ENCODE results near the gene FADS6.
"Not testable (repeated sequence)": the region's sequence is repeated elsewhere in the genome, so short reads cannot be mapped to it uniquely, and the experiment has no call there.

The FADS6 gene

DNA sequence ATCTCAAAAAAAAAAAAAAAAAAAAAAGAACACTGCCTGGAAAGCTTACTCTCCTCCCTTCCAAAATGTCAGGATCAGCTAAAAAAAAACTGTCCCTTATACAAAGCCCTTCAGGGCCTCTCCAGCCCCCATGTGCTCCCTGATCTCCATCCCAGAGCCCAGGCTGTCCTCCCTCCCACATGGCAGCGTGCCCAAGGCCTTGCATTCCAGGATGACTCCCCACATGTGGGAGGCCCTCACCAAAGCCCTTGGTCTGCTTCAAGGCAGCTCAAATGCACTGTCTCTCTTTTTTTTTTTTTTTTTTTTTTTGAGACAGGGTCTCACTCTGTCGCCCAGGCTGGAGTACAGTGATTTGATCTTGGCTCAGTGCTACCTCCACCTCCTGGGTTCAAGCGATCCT is 22.9 kb downstream of the FADS6 start:
- peaks cover 15% of the 10 kb centered on the region for H3K36me3 Mint-ChIP-seq (ENCODE audit: low read depth)

DNA sequence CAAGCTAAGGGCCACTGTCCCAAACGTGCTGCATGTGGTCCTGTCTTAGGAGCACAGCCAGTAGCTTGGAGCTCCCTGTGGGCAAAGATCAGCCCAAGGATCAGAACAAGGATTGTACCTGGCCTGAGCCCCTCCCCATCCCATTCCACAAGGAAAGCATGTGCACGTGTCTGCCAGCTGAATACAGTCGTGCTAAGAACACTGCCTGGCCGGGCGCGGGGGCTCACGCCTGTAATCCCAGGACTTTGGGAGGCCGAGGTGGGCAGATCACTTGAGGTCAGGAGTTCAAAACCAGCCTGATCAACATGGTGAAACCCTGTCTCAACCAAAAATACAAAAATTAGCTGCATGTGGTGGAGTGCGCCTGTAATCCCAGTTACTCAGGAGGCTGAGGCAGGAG is 23.4 kb downstream of the FADS6 start:
- H3K27me3 Mint-ChIP-seq (ENCODE audit: low read depth); H3K27ac Mint-ChIP-seq; H3K9me3 Mint-ChIP-seq; H3K4me3 Mint-ChIP-seq: not testable (repeated sequence)
- H3K4me1 Mint-ChIP-seq (ENCODE audit: low read depth) = peaks cover 33% of the 10 kb centered on the region
- peaks cover 17% of the 10 kb centered on the region for H3K36me3 Mint-ChIP-seq (ENCODE audit: low read depth)

More for the DNA sequence above, 22.9 kb downstream of the FADS6 start:
- H3K27ac Mint-ChIP-seq = no peak overlapping the region
- peak overlapping the region; percentile 37 for H3K4me3 Mint-ChIP-seq
- H3K9me3 Mint-ChIP-seq = no peaks in the 10 kb centered on the region
- H3K4me1 Mint-ChIP-seq (ENCODE audit: low read depth) = peaks cover 36% of the 10 kb centered on the region
- H3K27me3 Mint-ChIP-seq (ENCODE audit: low read depth) = no peaks in the 10 kb centered on the region

DNA sequence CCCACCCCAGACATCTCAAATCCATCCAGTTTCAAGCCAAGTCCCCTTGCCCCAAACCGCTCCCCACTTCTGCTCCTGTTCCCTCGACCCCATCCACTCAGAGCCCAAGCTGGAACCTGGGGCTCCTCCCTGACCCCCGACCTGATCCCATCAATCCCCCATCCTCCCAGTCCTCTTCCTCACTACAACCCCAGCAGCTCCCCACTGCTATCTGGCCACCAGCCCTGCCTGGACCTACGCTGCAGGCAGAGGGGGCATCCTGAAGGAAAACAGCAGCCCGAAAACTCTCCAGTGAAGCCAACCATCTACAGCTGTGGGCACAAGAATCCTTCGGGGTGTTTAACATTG is 24.6 kb downstream of the FADS6 start:
- Mint-ChIP-seq H3K9me3 (no peaks in the 10 kb centered on the region), H3K27me3 (ENCODE audit: low read depth) (no peaks in the 10 kb centered on the region), H3K4me3 (no peak overlapping the region), H3K27ac (no peak overlapping the region), H3K36me3 (ENCODE audit: low read depth) (peaks cover 21% of the 10 kb centered on the region), H3K4me1 (ENCODE audit: low read depth) (peaks cover 33% of the 10 kb centered on the region)

DNA sequence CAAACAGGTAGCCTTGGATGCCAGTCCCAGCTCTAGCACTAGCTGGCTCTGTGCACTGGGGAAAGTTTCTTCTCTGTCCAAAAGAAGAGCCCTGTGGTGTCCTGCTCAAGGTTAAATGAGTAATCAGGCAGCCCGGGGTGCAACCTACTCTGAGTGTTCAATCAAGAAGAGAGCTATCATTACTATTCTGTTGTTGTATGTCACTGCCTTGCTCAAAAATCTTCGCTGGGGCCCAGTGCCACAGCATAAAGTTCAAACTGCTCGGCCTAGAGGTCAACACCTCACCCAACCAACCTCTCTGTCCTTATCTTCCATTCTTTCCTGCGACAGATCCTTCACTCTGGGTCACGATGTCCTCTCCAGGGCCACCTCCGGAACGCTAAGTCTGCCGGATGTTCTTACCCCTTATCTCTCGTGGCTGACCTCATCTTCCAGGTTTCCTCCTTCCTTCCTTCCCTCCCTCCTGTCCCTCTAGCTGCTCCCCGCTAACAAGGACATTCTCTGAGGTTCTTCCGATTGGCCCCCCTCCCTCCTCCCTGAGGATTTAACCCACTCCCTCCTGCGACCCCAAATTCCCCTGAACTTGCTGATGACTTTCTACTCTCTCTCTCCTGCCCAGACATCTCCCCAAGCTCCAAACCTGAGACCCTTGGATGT is 25.1 kb downstream of the FADS6 start:
- H3K4me3 Mint-ChIP-seq = no peak overlapping the region
- H3K4me1 Mint-ChIP-seq (ENCODE audit: low read depth) = peaks cover 30% of the 10 kb centered on the region
- no peaks in the 10 kb centered on the region for H3K9me3 Mint-ChIP-seq
- H3K27ac Mint-ChIP-seq = no peak overlapping the region
- H3K27me3 Mint-ChIP-seq (ENCODE audit: low read depth) = no peaks in the 10 kb centered on the region
- H3K36me3 Mint-ChIP-seq (ENCODE audit: low read depth) = peaks cover 24% of the 10 kb centered on the region

DNA sequence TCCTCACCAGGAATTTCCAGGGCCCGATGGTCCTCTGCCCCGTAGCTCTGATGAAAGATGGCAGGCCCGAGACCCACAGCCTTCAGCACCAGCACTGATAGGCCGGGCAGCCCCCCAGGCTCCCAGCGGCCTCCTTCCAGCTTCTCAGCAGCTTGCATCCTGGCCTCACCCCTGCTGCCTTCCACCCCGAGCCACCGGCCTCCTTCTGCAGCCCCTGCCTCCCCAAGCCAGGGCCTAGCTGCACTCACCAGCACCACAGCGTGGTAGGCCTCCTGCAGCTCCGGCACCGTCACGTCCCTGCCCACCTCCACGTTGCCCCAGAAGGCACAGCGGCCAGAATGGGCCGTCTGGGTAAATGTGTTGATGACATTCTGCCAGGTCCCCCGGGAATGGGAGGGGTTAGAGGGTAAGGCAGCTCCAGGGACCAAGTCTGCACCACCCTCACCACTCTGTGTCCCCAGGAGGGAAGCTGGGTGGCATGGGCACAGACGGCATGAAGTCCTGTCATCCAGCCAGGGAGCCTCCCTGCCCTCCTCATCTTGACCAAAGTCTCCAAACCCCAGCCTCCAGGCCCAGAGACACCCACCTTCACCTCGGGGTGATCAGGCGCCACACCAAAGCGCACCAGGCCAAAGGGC is 27.1 kb downstream of the FADS6 start:
- peaks cover 8% of the 10 kb centered on the region for H3K27me3 Mint-ChIP-seq (ENCODE audit: low read depth)
- no peaks in the 10 kb centered on the region for H3K9me3 Mint-ChIP-seq
- H3K4me1 Mint-ChIP-seq (ENCODE audit: low read depth) = peaks cover 19% of the 10 kb centered on the region
- no peak overlapping the region for H3K27ac Mint-ChIP-seq
- H3K4me3 Mint-ChIP-seq = no peak overlapping the region
- peaks cover 25% of the 10 kb centered on the region for H3K36me3 Mint-ChIP-seq (ENCODE audit: low read depth)

DNA sequence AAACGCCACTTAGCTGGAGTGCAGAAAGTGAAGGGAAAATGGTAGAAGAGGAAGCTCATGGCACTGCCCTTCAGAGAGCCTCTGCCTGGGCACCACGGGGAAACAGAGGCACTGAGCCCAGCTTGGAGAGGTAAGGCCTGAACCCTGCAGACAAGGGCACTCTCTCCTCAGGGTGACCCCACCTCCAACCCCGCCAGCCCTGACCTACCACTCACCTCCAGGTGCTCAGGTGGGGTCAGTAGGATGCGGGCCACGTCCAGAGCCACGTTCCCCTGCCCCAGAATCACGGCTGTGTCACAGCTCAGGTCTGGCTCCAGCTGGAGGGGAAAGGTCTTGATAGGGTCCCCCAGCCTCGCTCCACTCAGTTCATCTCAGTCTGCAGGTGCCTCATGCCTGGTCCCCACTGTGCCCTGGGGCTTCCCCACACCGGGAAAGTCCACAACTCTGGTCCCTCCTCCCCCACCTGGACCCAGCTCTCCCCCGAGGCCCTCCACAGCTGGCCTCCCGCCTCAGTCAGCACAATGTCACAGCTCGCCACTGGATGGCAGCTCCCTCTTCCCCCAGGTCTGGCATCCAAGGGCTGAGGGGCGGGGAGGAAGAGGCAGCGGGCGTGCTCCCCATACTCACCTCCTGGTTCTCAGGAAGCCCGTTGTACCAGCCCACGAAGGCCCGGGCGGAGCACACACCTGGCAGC is 27.8 kb downstream of the FADS6 start:
- Mint-ChIP-seq H3K27me3 (ENCODE audit: low read depth) (peaks cover 10% of the 10 kb centered on the region), H3K36me3 (ENCODE audit: low read depth) (peaks cover 23% of the 10 kb centered on the region), H3K4me3 (no peak overlapping the region), H3K4me1 (ENCODE audit: low read depth) (peaks cover 17% of the 10 kb centered on the region), H3K27ac (no peak overlapping the region), H3K9me3 (no peaks in the 10 kb centered on the region)

DNA sequence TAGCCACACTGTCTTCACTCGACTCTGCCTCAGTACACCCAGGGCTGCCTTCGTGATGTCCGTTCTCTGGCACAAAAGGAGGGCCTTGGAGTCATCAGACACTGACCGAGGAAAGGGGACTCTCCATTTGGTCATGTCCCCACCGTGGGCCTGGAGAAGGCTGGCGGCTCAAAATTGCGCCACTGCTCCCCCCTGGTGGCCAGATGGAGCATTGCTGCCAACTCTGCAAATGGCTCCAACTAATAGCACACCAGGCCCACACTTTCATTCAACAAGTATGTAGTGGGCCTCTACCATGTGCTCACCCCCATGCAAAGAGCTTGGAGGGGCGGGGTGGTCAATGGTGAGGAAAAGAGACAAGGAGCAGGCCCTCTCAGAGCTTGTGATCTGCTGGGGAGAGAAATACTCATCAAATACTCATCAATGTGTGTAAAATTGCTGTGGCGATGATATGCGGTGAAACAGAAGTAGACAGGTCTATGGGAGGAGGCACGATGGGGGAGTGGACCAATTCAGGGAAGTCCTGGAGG is 28.5 kb downstream of the FADS6 start:
- peak overlapping the region; percentile 26 for H3K27ac Mint-ChIP-seq
- no peak overlapping the region for H3K4me3 Mint-ChIP-seq
- H3K36me3 Mint-ChIP-seq (ENCODE audit: low read depth) = peaks cover 23% of the 10 kb centered on the region
- peaks cover 20% of the 10 kb centered on the region for H3K4me1 Mint-ChIP-seq (ENCODE audit: low read depth)
- H3K27me3 Mint-ChIP-seq (ENCODE audit: low read depth) = peaks cover 17% of the 10 kb centered on the region
- no peaks in the 10 kb centered on the region for H3K9me3 Mint-ChIP-seq

DNA sequence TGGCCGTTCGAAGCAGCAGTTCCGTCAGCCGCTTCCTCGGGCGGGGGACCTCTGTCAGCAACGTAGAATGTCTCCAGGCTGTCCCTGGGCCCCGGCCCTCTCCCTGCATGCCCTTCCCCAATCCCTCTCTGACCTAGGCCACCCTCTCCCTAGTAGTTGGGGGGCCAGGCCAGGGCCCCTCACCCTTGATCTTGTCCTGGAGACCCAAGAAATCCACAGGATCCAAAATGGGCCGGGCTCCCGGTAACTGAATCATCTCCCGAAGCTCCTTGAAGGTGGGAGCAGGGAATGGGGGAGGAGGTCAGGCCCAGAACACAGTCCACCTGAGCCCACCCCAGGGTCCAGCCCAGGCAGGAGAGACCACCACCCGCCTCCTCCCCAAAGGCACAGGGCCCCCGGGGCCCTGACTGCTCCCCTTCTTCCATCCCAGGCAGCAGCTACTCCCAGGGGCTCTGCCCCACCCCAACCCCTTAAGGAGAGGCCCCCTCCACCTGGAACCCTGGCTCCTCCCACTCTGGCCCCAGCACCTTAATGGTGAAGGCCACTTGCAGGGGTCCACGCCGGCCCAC is 29.1 kb downstream of the FADS6 start:
- H3K27me3 Mint-ChIP-seq (ENCODE audit: low read depth) = peaks cover 20% of the 10 kb centered on the region
- peaks cover 19% of the 10 kb centered on the region for H3K36me3 Mint-ChIP-seq (ENCODE audit: low read depth)

DNA sequence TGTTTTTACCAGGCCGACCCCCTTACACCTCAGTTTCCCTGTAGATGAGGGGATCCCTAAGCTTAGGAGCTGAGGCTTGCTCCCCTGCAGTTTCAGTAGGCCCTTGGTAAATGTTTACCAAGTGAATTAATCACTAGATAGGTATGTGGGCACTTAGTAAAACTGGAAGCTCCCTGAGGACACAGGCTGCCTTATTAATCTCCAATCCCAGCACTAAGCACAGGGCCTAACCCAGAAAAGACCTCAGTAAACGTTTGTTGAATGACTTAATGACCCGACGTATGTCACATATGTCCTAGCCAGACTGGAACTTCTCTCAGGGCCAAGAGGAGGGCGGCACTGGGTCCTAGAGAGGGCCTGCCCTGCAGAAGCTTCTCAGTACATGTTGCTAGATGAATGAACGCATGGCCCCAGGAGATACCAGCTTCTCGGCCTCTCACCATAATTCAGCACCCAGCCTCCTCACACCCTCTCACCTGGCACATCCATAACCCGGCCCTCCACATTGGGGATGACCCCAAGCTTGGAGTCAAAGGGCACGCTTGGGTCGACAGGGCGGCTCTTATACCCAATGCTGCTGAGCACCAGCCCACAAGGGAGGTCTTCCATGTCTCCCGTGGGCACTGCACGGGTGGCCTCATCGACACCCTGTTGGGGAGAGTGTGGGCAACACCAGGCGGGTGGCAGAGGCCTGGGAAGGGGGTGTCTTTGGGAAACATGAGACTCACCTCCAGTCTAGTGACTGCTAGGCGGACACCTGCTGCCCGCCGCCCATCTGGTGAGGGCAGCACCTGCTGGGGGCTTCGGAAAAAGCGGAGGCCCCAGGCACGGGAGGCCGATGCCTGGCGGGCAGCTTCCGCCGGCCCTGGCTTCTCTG is 29.8 kb downstream of the FADS6 start:
- Mint-ChIP-seq H3K9me3 (no peaks in the 10 kb centered on the region), H3K36me3 (ENCODE audit: low read depth) (peaks cover 19% of the 10 kb centered on the region), H3K27me3 (ENCODE audit: low read depth) (peaks cover 28% of the 10 kb centered on the region), H3K4me1 (ENCODE audit: low read depth) (peaks cover 14% of the 10 kb centered on the region), H3K4me3 (no peak overlapping the region), H3K27ac (no peak overlapping the region)

More for the DNA sequence above, 29.1 kb downstream of the FADS6 start:
- peaks cover 15% of the 10 kb centered on the region for H3K4me1 Mint-ChIP-seq (ENCODE audit: low read depth)
- no peak overlapping the region for H3K27ac Mint-ChIP-seq
- no peaks in the 10 kb centered on the region for H3K9me3 Mint-ChIP-seq
- H3K4me3 Mint-ChIP-seq = no peak overlapping the region

DNA sequence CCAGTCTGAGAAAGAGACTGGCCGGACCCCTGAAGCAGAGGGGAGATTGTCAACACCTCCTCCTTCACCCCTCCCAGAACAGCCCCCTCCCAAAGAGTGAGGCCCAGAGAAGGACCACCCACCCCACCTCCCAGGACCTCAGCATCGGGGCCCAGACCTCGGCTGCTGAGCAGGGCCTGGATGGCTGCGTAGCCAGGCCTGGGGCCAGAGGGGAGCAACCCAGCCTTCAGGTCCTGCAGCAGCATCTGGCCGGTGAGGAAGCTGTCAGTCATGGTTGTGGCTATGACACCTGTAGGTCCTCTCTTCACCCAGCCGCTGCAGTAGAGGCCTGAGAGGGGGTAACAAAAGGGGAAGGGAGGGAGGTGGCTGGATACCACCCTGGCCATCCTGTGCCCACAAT is 30.5 kb downstream of the FADS6 start:
- no peak overlapping the region for H3K4me3 Mint-ChIP-seq

DNA sequence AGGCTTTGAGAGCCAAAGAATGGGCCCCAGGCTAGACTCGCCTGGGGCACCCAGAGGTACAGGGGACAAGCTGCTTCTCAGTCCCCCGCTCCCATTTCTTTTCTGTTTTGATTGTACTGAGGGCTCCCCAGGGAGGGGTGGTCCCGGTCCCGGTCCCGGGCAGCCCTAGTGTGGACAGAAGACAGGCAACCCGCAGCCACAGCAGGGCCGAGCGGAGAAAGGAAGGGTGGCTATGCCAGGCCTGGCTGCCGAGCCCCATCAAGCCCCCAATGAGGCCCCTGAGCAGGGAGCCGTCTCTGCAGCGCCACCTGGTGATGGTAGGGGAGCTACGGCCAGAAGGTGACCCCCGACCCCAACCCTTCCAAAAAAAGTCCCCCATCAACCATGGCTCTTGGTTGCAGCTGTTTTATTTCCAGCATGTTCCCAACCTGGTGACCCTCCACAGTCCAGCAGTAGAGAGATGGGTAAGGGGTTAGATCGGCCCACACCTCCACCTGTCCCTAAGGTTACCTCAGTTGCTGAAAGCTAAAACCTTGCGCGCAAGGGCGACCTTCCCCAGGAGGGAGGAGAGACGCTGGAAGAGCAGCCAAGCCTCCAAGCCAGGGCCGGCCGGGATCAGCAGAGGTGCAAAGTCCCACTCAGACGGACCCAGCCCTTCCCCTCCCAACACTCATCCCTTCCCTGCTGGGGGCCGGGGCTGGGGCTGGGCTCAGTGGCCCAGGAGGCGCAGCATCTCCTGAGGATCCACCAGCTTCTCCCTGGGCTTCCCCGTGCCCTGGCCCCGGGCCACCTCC is 31.1 kb downstream of the FADS6 start:
- Mint-ChIP-seq H3K27me3 (ENCODE audit: low read depth) (peaks cover 39% of the 10 kb centered on the region), H3K27ac (no peak overlapping the region), H3K9me3 (no peaks in the 10 kb centered on the region), H3K4me3 (no peak overlapping the region), H3K4me1 (ENCODE audit: low read depth) (peaks cover 10% of the 10 kb centered on the region), H3K36me3 (ENCODE audit: low read depth) (peaks cover 17% of the 10 kb centered on the region)

More for the DNA sequence above, 30.5 kb downstream of the FADS6 start:
- peaks cover 10% of the 10 kb centered on the region for H3K4me1 Mint-ChIP-seq (ENCODE audit: low read depth)
- H3K9me3 Mint-ChIP-seq = no peaks in the 10 kb centered on the region
- H3K27ac Mint-ChIP-seq = no peak overlapping the region
- H3K36me3 Mint-ChIP-seq (ENCODE audit: low read depth) = peaks cover 19% of the 10 kb centered on the region
- peaks cover 33% of the 10 kb centered on the region for H3K27me3 Mint-ChIP-seq (ENCODE audit: low read depth)

DNA sequence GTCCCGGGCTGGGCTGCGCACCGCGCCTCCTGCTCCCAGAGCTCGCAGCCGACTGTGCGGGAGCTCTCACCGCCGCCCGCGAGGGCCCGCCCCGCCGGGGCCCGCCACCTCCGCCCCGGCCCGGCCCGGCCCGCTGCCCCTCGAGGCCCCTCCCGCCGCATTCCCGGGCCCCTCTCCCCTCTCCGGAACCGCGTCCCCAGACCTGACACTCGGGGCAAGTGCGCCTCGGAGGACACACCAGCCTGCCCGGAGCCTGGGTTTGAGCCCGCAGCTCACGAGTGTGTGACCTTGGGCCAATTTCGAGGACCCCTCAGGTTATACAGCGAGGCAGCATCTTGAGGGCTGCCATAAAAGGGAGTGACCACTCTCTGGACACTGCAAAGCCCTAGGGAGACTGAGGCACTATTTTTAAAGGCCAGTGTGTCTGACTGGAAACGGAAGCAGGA is 31.7 kb downstream of the FADS6 start:
- H3K27me3 Mint-ChIP-seq (ENCODE audit: low read depth) = peaks cover 45% of the 10 kb centered on the region

DNA sequence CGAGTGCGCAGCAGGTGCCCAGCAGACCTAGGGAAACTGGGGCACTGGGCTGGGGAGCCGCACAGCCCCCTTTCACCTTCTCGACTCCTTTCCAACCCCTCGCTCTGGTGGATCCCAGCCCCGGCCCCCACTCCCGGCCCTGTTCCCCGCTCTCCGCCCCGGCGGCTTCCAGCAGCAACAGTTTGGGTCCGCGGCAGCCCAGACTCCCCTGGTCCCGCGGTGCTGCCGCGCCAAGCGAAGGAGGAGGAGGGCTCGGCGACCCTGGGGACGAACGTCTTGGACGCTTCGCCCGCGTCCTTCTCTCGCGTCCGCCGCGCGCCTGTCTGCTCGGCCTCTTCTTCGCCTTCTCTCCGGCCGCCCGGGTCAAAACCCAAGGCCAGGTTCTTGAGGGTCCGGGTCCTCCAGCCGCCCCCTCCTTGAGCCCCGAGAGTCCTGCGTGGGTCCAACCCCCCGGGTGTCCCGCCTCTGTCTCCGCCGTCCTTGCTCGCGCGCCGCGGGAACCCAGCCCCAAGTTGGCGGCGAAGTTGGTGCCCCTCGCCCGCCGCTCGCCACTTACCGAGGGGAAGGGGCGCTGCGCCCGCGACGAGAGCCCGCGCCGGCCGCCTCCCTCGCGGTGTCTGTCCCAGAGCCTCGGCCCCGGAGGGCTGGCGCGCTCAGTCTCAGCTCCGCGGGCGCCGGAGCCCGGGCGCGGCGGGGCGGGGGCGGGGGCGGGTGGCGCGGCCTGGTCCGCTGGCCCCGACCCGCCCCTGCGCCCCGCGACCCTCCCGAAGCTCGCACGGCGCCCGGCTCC is 32.4 kb downstream of the FADS6 start:
- Mint-ChIP-seq H3K9me3 (no peaks in the 10 kb centered on the region), H3K4me1 (ENCODE audit: low read depth) (peaks cover 10% of the 10 kb centered on the region), H3K36me3 (ENCODE audit: low read depth) (peaks cover 17% of the 10 kb centered on the region), H3K27ac (no peak overlapping the region), H3K27me3 (ENCODE audit: low read depth) (peaks cover 52% of the 10 kb centered on the region), H3K4me3 (no peak overlapping the region)

More for the DNA sequence above, 31.7 kb downstream of the FADS6 start:
- Mint-ChIP-seq H3K4me1 (ENCODE audit: low read depth) (peaks cover 10% of the 10 kb centered on the region), H3K36me3 (ENCODE audit: low read depth) (peaks cover 17% of the 10 kb centered on the region), H3K27ac (no peak overlapping the region), H3K4me3 (no peak overlapping the region), H3K9me3 (no peaks in the 10 kb centered on the region)

All from T-helper 1 cell treated with Interleukin-12 subunit alpha and Interleukin-12 subunit beta and Interleukin-4 antibody, amounts not matched to agents 30 μg/mL and 1 μg/mL, for 36 hours (primary cell).